Astrocyte (in vitro differentiated cells and primary cell): ENCODE measurements around the gene CPED1. TPM values are rescaled to one million over a fixed set of nuclear protein-coding genes. Genes with fewer than 3 reads are reported as not detected.

Experiments used
- DNase-seq: peaks from one replicate; pipeline ENCODE4 v3.0.0-alpha.2; 2010; ENCODE audit warnings: low read depth
- FAIRE-seq: peaks from 2 replicates; lab custom pipeline; 2011; peaks lifted over from hg19 to GRCh38; lab: Jason Lieb, UNC
- H2AFZ ChIP-seq: 2 replicates; pipeline ENCODE4 v1.6.0; 2012; ENCODE audit warnings: low read depth, low read length, inconsistent platforms
- H3K27ac ChIP-seq: 2 replicates; pipeline ENCODE4 v1.5.1; 2011; ENCODE audit warnings: low read depth, low read length, inconsistent platforms
- H3K27me3 ChIP-seq: 2 replicates; pipeline ENCODE4 v1.6.0; 2011; ENCODE audit warnings: low read length, inconsistent platforms; ENCODE audit not compliant: insufficient read depth
- H3K36me3 ChIP-seq: 2 replicates; pipeline ENCODE4 v1.5.1; 2011; ENCODE audit warnings: low read length, inconsistent platforms; ENCODE audit not compliant: insufficient read depth
- H3K4me1 ChIP-seq: 2 replicates; pipeline ENCODE4 v1.5.1; 2011; ENCODE audit warnings: low read length, inconsistent platforms; ENCODE audit not compliant: insufficient read depth
- H3K4me2 ChIP-seq: 2 replicates; pipeline ENCODE4 v1.6.0; 2012; ENCODE audit warnings: low read length, inconsistent platforms
- H3K4me3 ChIP-seq: 2 replicates; pipeline ENCODE4 v1.5.1; 2011; ENCODE audit warnings: low read depth, mild to moderate bottlenecking, low read length, inconsistent platforms; ENCODE audit not compliant: insufficient read depth
- H3K79me2 ChIP-seq: 2 replicates; pipeline ENCODE4 v1.6.0; 2012; ENCODE audit warnings: mild to moderate bottlenecking, low read length, inconsistent platforms; ENCODE audit not compliant: insufficient read depth
- H3K9ac ChIP-seq: 2 replicates; pipeline ENCODE4 v1.6.0; 2012; ENCODE audit warnings: mild to moderate bottlenecking, low read length, inconsistent platforms
- H3K9me3 ChIP-seq: 2 replicates; pipeline ENCODE4 v1.5.1; 2012; ENCODE audit warnings: low read depth, mild to moderate bottlenecking, low read length, inconsistent platforms; ENCODE audit not compliant: insufficient read depth
- H4K20me1 ChIP-seq: 2 replicates; pipeline ENCODE4 v1.6.0; 2012; ENCODE audit warnings: low read length, inconsistent platforms; ENCODE audit not compliant: insufficient read depth
- H3K27ac Mint-ChIP-seq: one replicate; pipeline ENCODE4 v1.8.0; 2021; ENCODE audit warnings: mild to moderate bottlenecking, mixed read lengths; ENCODE audit not compliant: unreplicated experiment
- H3K27me3 Mint-ChIP-seq: one replicate; pipeline ENCODE4 v1.8.0; 2021; ENCODE audit warnings: low read depth, mixed read lengths; ENCODE audit not compliant: unreplicated experiment
- H3K36me3 Mint-ChIP-seq: one replicate; pipeline ENCODE4 v1.8.0; 2021; ENCODE audit warnings: low read depth, mixed read lengths; ENCODE audit not compliant: unreplicated experiment
- H3K4me1 Mint-ChIP-seq: one replicate; pipeline ENCODE4 v1.8.0; 2021; ENCODE audit warnings: low read depth, mixed read lengths; ENCODE audit not compliant: unreplicated experiment
- H3K4me3 Mint-ChIP-seq: one replicate; pipeline ENCODE4 v1.8.0; 2021; ENCODE audit warnings: mild to moderate bottlenecking, moderate library complexity, mixed read lengths; ENCODE audit not compliant: unreplicated experiment
- H3K9me3 Mint-ChIP-seq: one replicate; pipeline ENCODE4 v1.8.0; 2021; ENCODE audit warnings: mild to moderate bottlenecking, mixed read lengths; ENCODE audit not compliant: unreplicated experiment
- CTCF ChIP-seq: IDR thresholded peaks from 2 replicates; pipeline ENCODE4 v1.5.1; 2011; ENCODE audit warnings: low read depth, mild to moderate bottlenecking, inconsistent platforms, low read length, moderate library complexity; ENCODE audit not compliant: insufficient read depth
- EZH2 ChIP-seq: IDR thresholded peaks from 2 replicates; pipeline ENCODE4 v1.6.1; 2012; ENCODE audit warnings: mild to moderate bottlenecking, low read length, inconsistent platforms; ENCODE audit not compliant: insufficient read depth
- total RNA-seq: library from RNA; stranded (reverse); gene quantifications from 2 replicates; pipeline ENCODE4 v1.2.1, GENCODE V29; 2021

The CPED1 gene
- total RNA-seq, 1 donor from 2014 or later, result 6.1 TPM

GRCh38 chr7:121302214-121302745 lies 313.8 kb downstream of the CPED1 start:
- no peaks in the 10 kb centered on the region for H3K36me3 ChIP-seq
- H4K20me1 ChIP-seq, result no peaks in the 10 kb centered on the region
- DNase-seq, result peak; percentile 73
- Mint-ChIP-seq H3K9me3 (no peaks in the 10 kb centered on the region), H3K4me1 (peaks cover 18% of the 10 kb centered on the region), H3K27me3 (no peaks in the 10 kb centered on the region), H3K4me3 (no peak overlapping the region), H3K27ac (no peak overlapping the region), H3K36me3 (no peaks in the 10 kb centered on the region)
- no peaks in the 10 kb centered on the region for H3K27me3 ChIP-seq
- H3K4me2 ChIP-seq, result peak overlapping the region; percentile 48
- H3K4me1 ChIP-seq, result peaks cover 21% of the 10 kb centered on the region
- H3K9ac ChIP-seq, result peak overlapping the region; percentile 12
- no peak for TF ChIP-seq EZH2
- no peak for TF ChIP-seq CTCF
- no peak overlapping the region for H3K4me3 ChIP-seq
- FAIRE-seq, result peak; percentile 97
- peak overlapping the region; percentile 37 for H3K27ac ChIP-seq
- H3K9me3 ChIP-seq, result no peaks in the 10 kb centered on the region
- peak overlapping the region; percentile 4 for H2AFZ ChIP-seq
- no peaks in the 10 kb centered on the region for H3K79me2 ChIP-seq

DNA sequence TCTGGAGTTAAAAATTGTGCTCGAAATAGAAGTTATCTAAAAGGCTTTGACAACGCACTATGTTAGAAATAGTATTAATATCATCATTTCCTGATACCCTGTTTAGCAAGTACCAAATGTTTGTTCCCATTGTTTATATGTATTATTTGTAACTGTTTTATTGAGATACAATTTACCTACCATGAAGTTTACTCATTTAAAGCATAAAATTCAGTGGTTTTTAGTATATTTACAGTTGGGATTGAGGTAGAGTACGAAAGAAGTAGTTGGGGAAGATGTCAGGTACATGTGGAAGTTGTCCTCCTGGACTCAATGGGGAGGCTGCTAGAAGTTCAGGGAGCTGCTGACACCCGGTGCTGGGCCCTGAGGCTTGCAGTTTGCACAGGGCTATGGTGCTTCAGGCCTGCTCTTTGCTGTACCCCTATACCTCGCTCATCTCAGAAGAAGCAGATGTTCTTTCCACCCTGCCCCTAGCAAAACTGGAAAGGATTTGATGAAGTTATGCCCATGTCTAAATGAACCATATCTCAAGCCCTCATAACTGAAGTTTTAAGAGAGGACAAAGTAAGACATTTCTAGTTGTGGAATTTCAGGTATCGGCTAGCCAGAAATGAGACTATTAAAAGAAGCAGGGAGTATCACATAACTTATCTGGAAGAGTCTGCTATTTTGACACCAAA lies 315.1 kb downstream of the CPED1 start:
- Mint-ChIP-seq H3K4me1 (peaks cover 18% of the 10 kb centered on the region), H3K9me3 (no peaks in the 10 kb centered on the region), H3K27me3 (no peaks in the 10 kb centered on the region), H3K27ac (no peak overlapping the region), H3K36me3 (no peaks in the 10 kb centered on the region), H3K4me3 (no peak overlapping the region)
- no peaks in the 10 kb centered on the region for H3K27me3 ChIP-seq
- DNase-seq (no peak), FAIRE-seq (no peak)
- no peak overlapping the region for H3K4me2 ChIP-seq
- no peak overlapping the region for H3K4me3 ChIP-seq
- no peak overlapping the region for H3K27ac ChIP-seq
- TF ChIP-seq EZH2 (no peak), CTCF (no peak)
- no peaks in the 10 kb centered on the region for H3K79me2 ChIP-seq
- no peaks in the 10 kb centered on the region for H3K36me3 ChIP-seq
- H2AFZ ChIP-seq, result no peak overlapping the region
- H4K20me1 ChIP-seq, result no peaks in the 10 kb centered on the region
- peaks cover 17% of the 10 kb centered on the region for H3K4me1 ChIP-seq
- H3K9ac ChIP-seq, result no peak overlapping the region
- H3K9me3 ChIP-seq, result no peaks in the 10 kb centered on the region

DNA sequence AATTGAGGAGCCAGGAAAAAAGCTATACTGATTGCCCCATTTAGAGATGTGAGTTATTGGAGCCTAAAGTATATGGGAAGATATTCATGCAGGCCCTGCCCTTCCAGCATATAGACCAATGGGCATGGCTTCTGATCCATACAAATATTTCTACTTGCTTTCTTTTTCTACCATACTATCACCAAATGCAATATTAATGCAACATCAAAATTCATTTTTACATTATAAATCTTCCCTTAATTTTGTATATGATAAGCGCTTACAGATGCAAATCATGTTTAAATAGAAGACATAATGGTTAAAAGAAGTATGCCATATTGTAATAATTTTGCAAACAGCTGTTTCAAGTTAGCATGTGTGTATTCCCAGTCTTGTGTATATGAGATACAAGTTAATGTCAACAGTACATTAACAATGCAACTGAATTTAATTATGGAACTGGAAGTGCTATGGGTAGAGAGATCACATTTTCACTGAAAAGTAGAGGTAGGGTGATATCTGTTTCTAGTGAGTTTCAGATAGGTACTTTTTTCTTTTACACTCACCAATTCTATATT lies 315.7 kb downstream of the CPED1 start:
- no peak overlapping the region for H3K27ac Mint-ChIP-seq
- Histone ChIP-seq H2AFZ (no peak overlapping the region), H3K9me3 (no peaks in the 10 kb centered on the region), H3K27ac (no peak overlapping the region), H3K4me2 (no peak overlapping the region), H3K4me3 (no peak overlapping the region), H4K20me1 (no peaks in the 10 kb centered on the region), H3K9ac (no peak overlapping the region), H3K4me1 (peaks cover 17% of the 10 kb centered on the region), H3K79me2 (no peaks in the 10 kb centered on the region), H3K36me3 (no peaks in the 10 kb centered on the region), H3K27me3 (no peaks in the 10 kb centered on the region)
- TF ChIP-seq CTCF (no peak), EZH2 (no peak)
- H3K4me3 Mint-ChIP-seq, result no peak overlapping the region
- H3K36me3 Mint-ChIP-seq, result no peaks in the 10 kb centered on the region
- no peaks in the 10 kb centered on the region for H3K9me3 Mint-ChIP-seq
- H3K4me1 Mint-ChIP-seq, result peaks cover 18% of the 10 kb centered on the region
- FAIRE-seq, result peak; percentile 13
- no peak for DNase-seq
- H3K27me3 Mint-ChIP-seq, result no peaks in the 10 kb centered on the region
